BLaER1 (cell line): ENCODE measurements around the gene IL4I1.

ENCODE experiments used
- H3K27ac ChIP-seq: shearing (Covaris generic); formaldehyde crosslinking; 2 replicates; pipeline ENCODE4 v1.8.1; 2022
- H3K27me3 ChIP-seq: shearing (Covaris generic); formaldehyde crosslinking; 2 replicates; pipeline ENCODE4 v1.8.1; 2022
- H3K36me3 ChIP-seq: shearing (Covaris generic); formaldehyde crosslinking; 2 replicates; pipeline ENCODE4 v1.8.1; 2022
- H3K4me1 ChIP-seq: shearing (Covaris generic); formaldehyde crosslinking; 2 replicates; pipeline ENCODE4 v1.8.1; 2022
- H3K4me2 ChIP-seq: shearing (Covaris generic); formaldehyde crosslinking; 2 replicates; pipeline ENCODE4 v1.8.1; 2022
- H3K4me3 ChIP-seq: shearing (Covaris generic); formaldehyde crosslinking; 2 replicates; pipeline ENCODE4 v1.8.1; 2022
- H3K9ac ChIP-seq: shearing (Covaris generic); formaldehyde crosslinking; 2 replicates; pipeline ENCODE4 v1.8.1; 2022
- H3K9me3 ChIP-seq: shearing (Covaris generic); formaldehyde crosslinking; 2 replicates; pipeline ENCODE4 v1.8.1; 2022
- H4K20me1 ChIP-seq: shearing (Covaris generic); formaldehyde crosslinking; 2 replicates; pipeline ENCODE4 v1.8.1; 2022
- Cebpa-rat ChIP-seq: shearing (Covaris generic); IDR thresholded peaks from 2 replicates; pipeline ENCODE4 v1.8.1; 2022

Gene IL4I1

GRCh38 chr19:49880162-49880869 is 16.4 kb downstream of the IL4I1 start:
- Histone ChIP-seq H3K4me1 (peaks cover 60% of the 10 kb centered on the region), H3K36me3 (peaks cover 55% of the 10 kb centered on the region)

DNA sequence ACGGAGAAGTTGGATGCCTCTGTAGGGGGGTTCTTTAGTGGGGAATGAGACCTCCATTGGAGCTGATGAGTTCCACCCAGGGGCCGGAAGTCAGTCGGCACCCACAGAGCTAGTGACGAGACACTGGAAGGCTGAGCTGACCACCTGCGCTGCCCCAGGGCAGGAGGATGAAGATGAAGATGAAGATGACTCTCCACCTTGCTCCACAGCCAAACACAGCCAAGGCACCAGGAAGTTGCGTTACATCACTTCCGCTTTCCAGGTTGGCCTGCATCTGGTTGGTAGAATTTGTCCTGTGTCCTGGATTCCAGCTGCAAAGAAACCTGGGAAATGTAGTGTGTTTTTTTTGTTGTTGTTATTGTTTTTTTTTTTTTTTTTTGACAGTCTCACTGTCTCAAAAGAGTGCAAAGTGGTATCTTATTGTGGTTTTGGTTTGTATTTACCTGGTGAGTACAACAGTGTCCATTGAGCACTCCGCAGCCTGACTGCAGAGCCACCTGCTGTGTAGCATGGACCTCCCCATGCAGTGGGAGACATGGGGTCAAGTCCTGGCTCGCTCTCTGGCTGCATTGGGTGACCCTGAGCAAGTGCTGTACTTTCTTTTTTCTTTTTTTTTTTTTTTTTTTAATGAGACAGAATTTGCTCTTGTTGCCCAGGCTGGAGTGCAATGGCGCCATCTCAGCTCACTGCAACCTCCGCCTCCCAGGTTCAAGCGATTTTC is 17.3 kb downstream of the IL4I1 start:
- H3K4me3 ChIP-seq, result no peak overlapping the region
- peak overlapping the region; percentile 90 for H3K4me2 ChIP-seq
- no peak overlapping the region for H3K27ac ChIP-seq
- peaks cover 60% of the 10 kb centered on the region for H3K4me1 ChIP-seq
- no peaks in the 10 kb centered on the region for H3K27me3 ChIP-seq
- H3K9ac ChIP-seq, result no peak overlapping the region
- H3K9me3 ChIP-seq, result peaks cover 6% of the 10 kb centered on the region; the same call in 1 of the 2 replicates
- peaks cover 48% of the 10 kb centered on the region for H3K36me3 ChIP-seq
- TF ChIP-seq Cebpa-rat, result no peak
- no peaks in the 10 kb centered on the region; the same call in 1 of the 2 replicates for H4K20me1 ChIP-seq

More at GRCh38 chr19:49880162-49880869, 16.4 kb downstream of the IL4I1 start:
- no peak overlapping the region for H3K4me3 ChIP-seq
- no peaks in the 10 kb centered on the region for H3K27me3 ChIP-seq
- no peak for TF ChIP-seq Cebpa-rat
- no peaks in the 10 kb centered on the region; the same call in 1 of the 2 replicates for H4K20me1 ChIP-seq
- H3K27ac ChIP-seq, result no peak overlapping the region
- peak overlapping the region; percentile 24; the same call in 1 of the 2 replicates for H3K9ac ChIP-seq
- H3K4me2 ChIP-seq, result no peak overlapping the region
- peaks cover 6% of the 10 kb centered on the region; the same call in 1 of the 2 replicates for H3K9me3 ChIP-seq

GRCh38 chr19:49878744-49879070 is 18.0 kb downstream of the IL4I1 start:
- peak overlapping the region; percentile 97; the same call in 1 of the 2 replicates for H3K27ac ChIP-seq
- peaks cover 6% of the 10 kb centered on the region; the same call in 1 of the 2 replicates for H3K9me3 ChIP-seq
- H3K4me1 ChIP-seq, result peaks cover 53% of the 10 kb centered on the region
- H4K20me1 ChIP-seq, result no peaks in the 10 kb centered on the region; the same call in 1 of the 2 replicates
- H3K9ac ChIP-seq, result no peak overlapping the region
- peak overlapping the region; percentile 86 for H3K4me3 ChIP-seq
- H3K4me2 ChIP-seq, result peak overlapping the region; percentile 90
- H3K36me3 ChIP-seq, result peaks cover 41% of the 10 kb centered on the region
- H3K27me3 ChIP-seq, result no peaks in the 10 kb centered on the region
- TF ChIP-seq Cebpa-rat, result no peak

- peaks cover 38% of the 10 kb centered on the region for H3K36me3 ChIP-seq
- TF ChIP-seq Cebpa-rat, result no peak
- H3K4me1 ChIP-seq, result peaks cover 47% of the 10 kb centered on the region
- H3K9ac ChIP-seq, result peak overlapping the region; percentile 96
- H3K4me3 ChIP-seq, result peak overlapping the region; percentile 86
- H3K27ac ChIP-seq, result peak overlapping the region; percentile 97
- H4K20me1 ChIP-seq, result no peaks in the 10 kb centered on the region; the same call in 1 of the 2 replicates
- H3K9me3 ChIP-seq, result peaks cover 5% of the 10 kb centered on the region; the same call in 1 of the 2 replicates
- H3K4me2 ChIP-seq, result peak overlapping the region; percentile 90
- H3K27me3 ChIP-seq, result no peaks in the 10 kb centered on the region
These were observed 18.6 kb downstream of the IL4I1 start for GRCh38 chr19:49877879-49878743.

DNA sequence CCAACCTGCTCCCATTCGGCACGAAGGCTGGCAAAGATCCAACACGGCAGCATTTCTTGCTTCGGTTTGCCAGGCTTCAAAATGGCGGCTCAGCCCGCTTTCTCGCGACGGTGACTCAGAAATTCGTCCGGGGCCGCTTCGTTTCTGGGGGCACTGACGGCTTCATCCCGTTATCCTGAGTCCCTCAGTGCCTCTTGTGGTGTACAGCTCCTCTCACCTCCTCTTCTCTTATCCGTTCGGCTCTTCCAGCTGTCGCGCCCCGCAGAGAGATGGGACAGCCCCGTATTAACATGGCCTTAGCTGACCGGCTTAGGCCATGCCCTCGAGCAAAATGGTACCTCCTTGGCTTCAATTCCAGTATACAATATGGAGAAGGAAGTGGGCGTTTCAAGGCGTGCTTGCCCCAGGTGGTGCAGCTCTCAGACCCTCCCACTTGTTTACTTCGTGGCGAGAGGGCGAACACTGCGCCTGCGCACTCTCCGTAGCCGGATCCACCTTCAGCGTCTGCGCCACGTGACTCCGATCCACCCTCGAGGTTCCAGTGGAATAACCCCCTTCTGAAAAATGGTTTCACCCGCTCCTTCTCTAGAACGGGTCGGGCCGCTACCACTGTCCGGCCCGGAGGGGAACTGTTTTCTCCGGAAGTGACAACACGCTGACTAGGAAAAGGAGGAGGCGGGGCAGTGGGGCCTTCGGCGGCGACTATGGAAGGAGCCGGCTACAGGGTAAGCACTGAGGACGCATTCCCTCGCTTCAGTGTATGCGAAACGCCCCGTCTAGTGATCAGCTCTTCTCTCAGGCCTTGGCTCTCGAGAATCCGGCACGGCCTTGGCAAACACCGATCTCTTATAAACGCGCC is 19.4 kb downstream of the IL4I1 start, which contains the start of the genes AKT1S1 and TBC1D17:
TSS of gene AKT1S1 (minus strand) at position 336 of the 859 bp plus-strand sequence. CDS start 4,060 bp downstream, outside the sequence.
TSS of gene TBC1D17 (plus strand) at position 683 of the 859 bp plus-strand sequence. CDS start at position 705, 22 bp downstream.
- peak within 1 kb of the TSS; percentile 86 for H3K4me3 ChIP-seq
- no peaks in the 10 kb centered on the region for H3K27me3 ChIP-seq
- peaks cover 46% of the 10 kb centered on the region for H3K4me1 ChIP-seq
- peaks cover 32% of the 10 kb centered on the region for H3K36me3 ChIP-seq
- no peak for TF ChIP-seq Cebpa-rat
- no peaks in the 10 kb centered on the region; the same call in 1 of the 2 replicates for H4K20me1 ChIP-seq
- H3K9me3 ChIP-seq, result no peaks in the 10 kb centered on the region
- H3K4me2 ChIP-seq, result peak within 1 kb of the TSS; percentile 95
- H3K9ac ChIP-seq, result peak within 1 kb of the TSS; percentile 96
- H3K27ac ChIP-seq, result peak within 1 kb of the TSS; percentile 97

- H3K9ac ChIP-seq, result peak overlapping the region; percentile 96
- H3K4me1 ChIP-seq, result peaks cover 46% of the 10 kb centered on the region
- H3K36me3 ChIP-seq, result peaks cover 28% of the 10 kb centered on the region
- peak overlapping the region; percentile 95 for H3K4me2 ChIP-seq
- no peaks in the 10 kb centered on the region for H3K27me3 ChIP-seq
- peak overlapping the region; percentile 97 for H3K27ac ChIP-seq
- no peaks in the 10 kb centered on the region for H3K9me3 ChIP-seq
- TF ChIP-seq Cebpa-rat, result no peak
- no peaks in the 10 kb centered on the region; the same call in 1 of the 2 replicates for H4K20me1 ChIP-seq
- peak overlapping the region; percentile 86 for H3K4me3 ChIP-seq
These were observed 20.2 kb downstream of the IL4I1 start for GRCh38 chr19:49876422-49877019.

DNA sequence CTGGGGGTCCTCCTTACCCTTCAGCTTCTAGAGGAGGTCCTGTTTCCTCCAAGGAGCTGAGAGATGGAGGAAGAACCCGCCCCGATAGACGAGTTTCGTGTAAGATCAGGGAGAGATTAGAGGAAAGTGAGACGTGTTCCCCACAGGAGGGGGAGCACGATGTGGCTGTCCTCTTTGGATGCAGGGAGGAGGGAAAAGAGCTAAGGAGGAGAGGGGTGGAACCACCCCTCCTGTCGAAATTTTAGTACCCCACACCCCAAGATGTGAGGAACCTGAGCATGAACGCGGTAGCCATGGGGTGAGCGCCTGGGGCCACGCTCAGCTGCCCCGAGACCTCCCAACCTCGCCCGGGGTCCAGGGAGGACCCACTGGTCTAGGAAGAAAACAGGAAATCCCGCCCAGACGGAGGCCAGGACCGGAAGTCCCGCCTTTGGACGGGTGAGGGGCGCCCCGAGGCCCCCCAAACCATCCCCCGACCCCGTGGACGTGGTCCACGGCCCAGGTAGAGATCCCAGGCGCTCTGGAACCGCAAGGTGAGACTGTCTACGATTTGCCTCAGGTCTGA is 20.7 kb downstream of the IL4I1 start:
- peak overlapping the region; percentile 96 for H3K9ac ChIP-seq
- H3K4me3 ChIP-seq, result peak overlapping the region; percentile 86
- no peaks in the 10 kb centered on the region; the same call in 1 of the 2 replicates for H4K20me1 ChIP-seq
- no peak for TF ChIP-seq Cebpa-rat
- H3K36me3 ChIP-seq, result peaks cover 28% of the 10 kb centered on the region
- H3K4me1 ChIP-seq, result peaks cover 42% of the 10 kb centered on the region
- H3K9me3 ChIP-seq, result no peaks in the 10 kb centered on the region
- peak overlapping the region; percentile 97 for H3K27ac ChIP-seq
- peak overlapping the region; percentile 95 for H3K4me2 ChIP-seq
- no peaks in the 10 kb centered on the region for H3K27me3 ChIP-seq

DNA sequence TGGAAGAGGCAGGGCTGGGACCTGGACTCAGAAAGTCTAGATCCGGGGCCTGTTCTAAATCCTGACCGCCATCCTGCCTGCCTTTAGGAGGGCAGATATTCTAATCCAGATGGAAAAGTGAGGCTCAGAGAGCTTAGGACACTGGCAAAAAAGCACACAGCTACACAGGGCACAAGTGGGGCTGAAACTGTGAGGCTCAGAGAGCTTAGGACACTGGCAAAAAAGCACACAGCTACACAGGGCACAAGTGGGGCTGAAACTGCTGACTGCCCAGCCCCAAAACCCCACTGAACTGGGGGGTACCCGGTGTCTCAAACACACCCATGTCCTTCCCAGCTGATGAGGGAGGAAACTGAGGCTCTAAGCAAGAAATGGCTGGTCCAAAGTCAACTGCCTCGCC is 21.5 kb downstream of the IL4I1 start:
- Histone ChIP-seq H4K20me1 (no peaks in the 10 kb centered on the region; the same call in 1 of the 2 replicates), H3K36me3 (peaks cover 22% of the 10 kb centered on the region), H3K4me2 (peak overlapping the region; percentile 95), H3K4me1 (peaks cover 42% of the 10 kb centered on the region), H3K27me3 (no peaks in the 10 kb centered on the region), H3K9ac (peak overlapping the region; percentile 96), H3K4me3 (peak overlapping the region; percentile 86), H3K9me3 (no peaks in the 10 kb centered on the region), H3K27ac (peak overlapping the region; percentile 97)
- no peak for TF ChIP-seq Cebpa-rat
